GM23248 (cell line): ENCODE data around the gene CPNE7.

ENCODE experiments used
- EZH2 ChIP-seq: fragments of 200-600 bp; sonication (generic); IDR thresholded peaks from 2 replicates; pipeline ENCODE4 v1.6.1; 2018; ENCODE audit warnings: antibody characterized with exemption, mild to moderate bottlenecking; ENCODE audit not compliant: insufficient read depth, poor library complexity, severe bottlenecking
- EZH2phosphoT487 ChIP-seq: fragments of 200-600 bp; sonication (generic); IDR thresholded peaks from 2 replicates; pipeline ENCODE4 v1.6.1; 2018; ENCODE audit warnings: antibody characterized with exemption, moderate library complexity, mild to moderate bottlenecking, low read depth; ENCODE audit not compliant: insufficient read depth

DNA sequence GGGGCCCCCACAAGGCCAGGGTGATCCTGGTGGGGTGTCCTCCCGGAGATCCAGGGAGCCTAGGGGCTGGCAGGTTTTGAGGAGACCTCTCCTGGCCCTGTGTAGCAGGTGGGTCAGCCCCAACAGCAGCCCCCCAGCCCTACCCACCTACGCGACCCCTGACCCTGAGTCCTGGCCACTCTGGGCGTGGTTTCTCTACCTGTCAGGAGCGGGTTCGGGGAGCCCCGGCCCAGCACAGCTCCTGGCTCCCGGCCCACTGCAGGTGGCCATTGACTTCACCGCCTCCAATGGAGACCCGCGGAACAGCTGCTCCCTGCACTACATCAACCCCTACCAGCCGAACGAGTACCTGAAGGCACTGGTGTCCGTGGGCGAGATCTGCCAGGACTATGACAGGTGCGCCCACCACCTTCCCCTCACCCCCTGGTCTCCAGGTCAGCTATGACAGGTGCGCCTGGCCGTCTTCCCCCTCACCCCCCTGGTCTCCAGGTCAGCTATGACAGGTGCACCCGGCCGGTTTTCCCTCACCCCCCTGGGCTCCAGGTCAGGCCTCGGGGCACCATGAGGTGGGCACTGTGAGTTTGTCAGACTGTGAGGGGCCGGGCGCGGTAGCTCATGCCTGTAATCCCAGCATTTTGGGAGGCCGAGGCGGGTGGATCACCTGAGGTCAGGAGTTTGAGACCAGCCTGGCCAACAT, 13.0 kb downstream of the CPNE7 start:
- no peak for TF ChIP-seq EZH2
- TF ChIP-seq EZH2phosphoT487, result no peak
